ENCODE data around the gene ITGA4.

Gene ITGA4

DNA sequence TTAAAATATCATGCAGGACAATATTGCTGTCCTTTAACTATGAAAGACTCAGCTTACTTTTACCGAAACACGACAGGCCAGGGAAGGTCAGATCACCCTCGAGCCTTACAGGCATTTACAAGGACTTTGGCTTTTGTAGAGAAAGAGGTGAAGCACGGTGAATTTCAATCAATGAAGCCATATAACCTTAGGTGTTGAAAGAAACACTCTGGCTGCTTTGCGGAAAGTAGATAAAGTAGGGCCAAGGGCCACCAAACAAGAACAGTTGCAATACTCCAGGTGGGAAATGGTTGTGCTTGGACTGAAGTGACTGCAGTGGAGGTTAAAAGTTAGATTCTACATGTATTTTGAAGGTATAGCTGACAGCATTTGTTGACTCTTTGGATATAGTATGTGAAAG is 119.2 kb downstream of the ITGA4 start:
- DNase-seq = no peak

- no peak for DNase-seq
Measured at GRCh38 chr2:181578829-181579228, 121.6 kb downstream of the ITGA4 start.

DNA sequence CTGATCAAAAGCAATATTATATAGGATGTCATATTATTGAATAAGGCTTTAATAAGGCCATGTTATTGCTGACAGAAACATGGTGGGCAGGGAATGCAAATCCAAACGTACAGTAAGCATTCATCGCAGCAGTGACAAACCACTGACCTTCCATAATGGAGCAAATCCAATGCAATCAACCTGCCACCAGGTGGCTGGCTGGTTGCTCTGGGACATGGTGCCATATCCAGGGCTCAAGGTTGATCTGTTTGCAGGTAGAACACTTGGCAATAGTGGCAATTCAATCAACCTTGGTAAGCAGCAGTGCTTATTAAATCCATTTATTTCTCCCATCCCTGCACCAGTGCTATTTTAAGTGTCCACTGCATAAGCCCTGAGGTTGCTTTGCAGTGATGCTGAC is 124.3 kb downstream of the ITGA4 start:
- no peak for DNase-seq

- no peak for DNase-seq
Measured at GRCh38 chr2:181585732-181586131, 128.5 kb downstream of the ITGA4 start.

Data from cerebellar nuclear complex (tissue), 1 donor.